Ureter (tissue), 1 donor: ENCODE data around the gene CDSN. TPM values are rescaled to one million over a fixed set of nuclear protein-coding genes. Genes with fewer than 3 reads are reported as not detected.
A peak's percentile ranks its signal among the peaks of the same experiment; 100 is the strongest.

Experiments used
- DNase-seq: peaks from one replicate; pipeline ENCODE4 v3.0.0-alpha.2; 2020; ENCODE audit warnings: low spot score
- total RNA-seq: library from RNA; stranded (reverse); gene quantifications from one replicate; pipeline ENCODE4 v1.2.4, GENCODE V29; 2023
- donor health status: DM: yes; HTN: yes; CAD: no.

The CDSN gene
- total RNA-seq, 1 donor from 2014 or later: not detected

DNA sequence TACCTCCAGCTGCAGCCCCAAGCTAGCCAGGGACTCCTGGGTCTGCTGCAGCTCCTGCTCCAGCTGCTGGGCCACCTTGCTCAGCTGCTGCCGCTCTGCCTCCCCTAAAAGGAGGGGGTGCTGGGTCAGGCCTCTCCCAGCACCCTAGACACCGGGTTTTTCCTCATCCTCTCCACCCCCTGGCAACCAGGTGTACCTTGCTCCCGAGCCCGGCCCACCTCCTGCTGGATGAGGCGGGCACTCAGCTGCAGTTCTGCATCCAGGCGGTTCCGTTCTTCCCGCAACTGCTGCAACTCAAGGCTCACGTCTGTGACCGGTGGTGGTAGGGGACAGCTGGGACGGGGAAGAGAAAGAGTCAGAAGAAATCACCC lies 24.7 kb upstream of the CDSN start:
- DNase-seq: no peak

- DNase-seq: no peak
Measured at GRCh38 chr6:31144296-31144969, 24.2 kb upstream of the CDSN start.

DNA sequence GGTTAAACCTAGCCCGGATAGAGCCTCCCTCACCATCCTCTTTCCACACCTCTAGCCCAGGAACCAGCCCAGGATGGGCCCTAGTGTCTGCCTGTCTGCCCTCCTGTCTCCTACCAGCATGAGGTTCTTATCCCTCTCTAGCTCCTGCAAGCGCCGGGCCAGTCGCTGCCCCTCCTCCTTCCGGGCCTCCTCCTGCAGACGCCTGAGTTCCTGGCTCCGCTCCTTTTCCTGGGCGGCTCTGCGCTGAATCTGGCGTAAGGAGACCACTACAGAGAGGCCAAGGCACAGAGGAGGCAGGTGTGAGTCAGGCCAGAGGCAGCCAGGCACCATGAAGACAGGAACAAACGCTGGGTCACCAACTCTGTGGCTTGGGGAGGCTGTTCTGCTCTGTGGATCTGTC lies 22.9 kb upstream of the CDSN start:
- DNase-seq: no peak

DNA sequence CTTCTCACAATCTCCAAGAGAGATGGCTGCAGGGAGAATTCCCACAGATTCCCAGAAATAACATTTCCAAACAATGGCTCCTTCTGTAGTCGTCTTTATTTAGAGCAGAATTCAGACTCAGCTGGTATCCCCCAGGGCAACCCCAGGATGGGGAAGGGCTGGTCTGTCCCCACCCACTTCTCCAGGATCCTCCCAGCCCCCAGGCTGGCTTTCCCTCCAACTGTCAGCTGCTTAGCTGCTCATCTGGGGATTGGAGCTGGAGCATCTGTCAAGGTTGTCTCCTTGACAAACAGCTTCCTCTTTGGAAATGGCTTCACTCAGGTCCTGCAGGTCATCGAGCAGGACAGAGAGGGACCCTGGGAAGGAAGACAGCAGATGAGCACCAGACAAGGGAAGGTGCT lies 22.1 kb upstream of the CDSN start:
- no peak for DNase-seq

GRCh38 chr6:31140643-31141042 lies 20.4 kb upstream of the CDSN start:
- no peak for DNase-seq

GRCh38 chr6:31139599-31139998 lies 19.4 kb upstream of the CDSN start:
- no peak for DNase-seq

- no peak for DNase-seq
Measured at GRCh38 chr6:31138982-31139381, 18.7 kb upstream of the CDSN start, which contains the start of gene PSORS1C2. Gene PSORS1C2 (minus strand): TSS chr6:31139066. CDS start chr6:31139026, 40 bp downstream.

- DNase-seq: no peak
Measured at GRCh38 chr6:31135710-31136109, 15.5 kb upstream of the CDSN start.

DNA sequence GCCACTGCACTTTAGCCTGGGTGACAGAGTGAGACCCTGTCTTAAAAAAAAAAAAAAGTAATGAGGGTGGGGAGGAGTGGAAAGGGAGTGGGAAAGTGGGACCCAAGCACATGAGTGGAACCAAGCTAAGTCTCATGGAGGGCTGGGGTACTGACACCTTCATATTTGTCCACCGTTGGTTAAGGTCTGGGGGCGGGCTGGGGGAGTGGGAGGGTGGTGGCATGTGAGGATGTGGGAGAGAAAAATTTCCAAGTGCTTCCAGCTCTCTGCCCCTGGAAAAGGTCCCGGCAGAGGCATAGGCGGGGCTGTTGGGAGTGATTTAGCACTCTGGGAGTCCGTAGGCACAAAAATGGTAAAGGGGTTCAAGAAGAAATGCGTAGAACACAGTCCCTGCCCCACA lies 12.6 kb upstream of the CDSN start:
- no peak for DNase-seq

- no peak for DNase-seq
Measured at GRCh38 chr6:31131595-31131994, 11.3 kb upstream of the CDSN start.

- no peak for DNase-seq
Measured at GRCh38 chr6:31130751-31131150, 10.5 kb upstream of the CDSN start.

DNA sequence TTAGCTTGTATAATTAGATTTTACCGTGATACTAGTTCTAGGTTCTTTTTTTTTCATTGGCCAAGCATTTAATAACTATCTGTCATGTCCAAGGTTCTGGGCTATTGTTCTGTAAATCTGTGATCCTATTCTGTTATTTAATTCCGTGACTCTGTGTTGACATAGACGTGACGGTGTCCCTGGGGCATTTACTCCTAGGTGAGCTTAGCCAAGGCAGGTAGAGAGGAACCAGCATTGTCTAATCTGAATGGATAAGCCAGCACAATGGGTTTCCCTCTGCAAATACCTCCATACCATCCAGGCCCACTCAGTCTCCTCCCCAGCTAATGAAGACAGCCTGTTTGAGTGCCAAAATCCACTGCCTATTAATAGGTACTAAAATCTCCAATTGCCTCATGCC lies 8.9 kb upstream of the CDSN start:
- DNase-seq: no peak

- no peak for DNase-seq
Measured at GRCh38 chr6:31128093-31128676, 7.9 kb upstream of the CDSN start.

DNA sequence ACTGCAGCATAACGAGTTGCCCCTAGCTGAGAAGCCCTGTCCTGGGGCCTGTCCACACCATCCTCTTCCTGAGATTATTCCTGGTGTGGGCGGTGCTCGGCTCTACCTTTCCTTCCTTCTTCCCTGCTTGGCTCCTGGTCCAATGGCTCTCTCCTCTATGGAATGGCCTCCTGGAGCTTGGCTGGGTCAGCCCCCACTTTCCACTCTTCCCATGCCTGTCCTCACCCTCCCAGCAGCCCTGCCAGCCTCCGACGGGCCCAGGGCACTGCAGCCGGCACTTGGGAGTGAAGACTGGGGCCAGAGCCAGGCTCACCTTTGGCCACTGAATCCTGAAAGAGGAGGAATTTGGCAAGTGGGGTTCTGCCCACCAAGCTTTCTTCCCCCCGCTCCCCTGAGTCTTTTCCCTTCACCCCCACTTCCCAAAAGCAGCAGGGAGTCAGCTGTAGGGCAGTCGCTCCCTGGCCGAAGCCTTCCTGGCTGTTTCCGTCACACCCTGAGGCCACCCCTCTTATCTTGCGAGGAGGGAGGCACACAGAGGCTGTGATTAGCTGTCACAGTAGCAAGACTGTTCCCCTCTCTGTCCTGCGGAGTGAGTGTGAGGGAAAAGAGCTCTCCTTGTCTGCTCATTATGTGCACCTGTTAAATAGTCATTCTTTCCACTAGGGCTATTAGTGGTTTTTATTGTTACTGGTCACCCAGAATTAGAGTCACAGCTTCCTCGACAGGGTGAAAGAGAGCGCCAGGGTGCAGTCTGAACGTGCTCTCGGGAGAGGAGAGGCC lies 6.3 kb upstream of the CDSN start:
- DNase-seq: no peak

- no peak for DNase-seq
Measured at GRCh38 chr6:31125586-31126363, 5.5 kb upstream of the CDSN start.

- peak; percentile 59 for DNase-seq
Measured at GRCh38 chr6:31125162-31125561, 4.9 kb upstream of the CDSN start.

GRCh38 chr6:31122791-31123706 lies 2.8 kb upstream of the CDSN start:
- DNase-seq: peak; percentile 90

GRCh38 chr6:31121131-31121790 lies 1.0 kb upstream of the CDSN start:
- no peak for DNase-seq

GRCh38 chr6:31118178-31118577 lies 2.1 kb downstream of the CDSN start:
- no peak for DNase-seq

DNA sequence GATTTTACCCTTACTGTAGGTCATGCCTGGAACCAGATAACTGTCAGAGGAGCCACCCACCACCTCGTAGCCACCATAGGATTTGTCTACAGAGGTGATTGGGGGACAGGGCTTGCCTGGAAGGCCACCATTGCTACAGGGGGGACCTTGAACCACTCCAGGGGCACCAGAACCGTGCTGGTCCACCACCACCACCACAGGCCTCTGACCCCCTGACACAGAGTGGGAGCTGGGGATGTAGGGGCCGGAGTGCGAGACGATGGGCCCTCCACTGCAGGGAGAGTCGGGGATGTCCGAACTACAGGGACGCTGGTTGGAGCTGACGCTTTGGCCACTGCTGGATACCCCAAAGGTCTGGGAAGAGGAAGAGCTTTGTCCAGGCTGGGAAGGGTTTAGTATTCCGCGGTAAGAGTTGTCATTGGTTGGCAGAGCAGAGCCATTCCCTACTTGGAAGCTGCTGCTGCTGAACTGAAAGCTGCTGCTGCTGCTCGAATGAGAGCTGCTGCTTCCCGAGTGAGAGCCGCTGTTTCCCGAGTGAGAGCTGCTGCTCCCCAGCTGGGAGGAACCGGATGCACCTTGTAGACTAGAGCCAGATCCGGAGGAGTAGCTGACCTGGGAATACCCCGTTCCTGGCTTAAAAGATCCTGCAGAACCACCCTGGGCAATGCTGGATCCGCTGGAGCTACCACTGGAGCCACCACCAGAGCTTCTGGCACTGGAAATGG lies 3.4 kb downstream of the CDSN start:
- DNase-seq: no peak
